Endothelial cell of hepatic sinusoid (primary cell): ENCODE data around the gene TMEM181.
"Not testable (repeated sequence)": the region's sequence is repeated elsewhere in the genome, so short reads cannot be mapped to it uniquely, and the experiment has no call there.

Experiments used
- in situ Hi-C: cut with HindIII; loops from 2 replicates; pipeline ENCODE4 v1.10.0; 2017; ENCODE audit warnings: low sequenced_read_pairs

The TMEM181 gene

DNA sequence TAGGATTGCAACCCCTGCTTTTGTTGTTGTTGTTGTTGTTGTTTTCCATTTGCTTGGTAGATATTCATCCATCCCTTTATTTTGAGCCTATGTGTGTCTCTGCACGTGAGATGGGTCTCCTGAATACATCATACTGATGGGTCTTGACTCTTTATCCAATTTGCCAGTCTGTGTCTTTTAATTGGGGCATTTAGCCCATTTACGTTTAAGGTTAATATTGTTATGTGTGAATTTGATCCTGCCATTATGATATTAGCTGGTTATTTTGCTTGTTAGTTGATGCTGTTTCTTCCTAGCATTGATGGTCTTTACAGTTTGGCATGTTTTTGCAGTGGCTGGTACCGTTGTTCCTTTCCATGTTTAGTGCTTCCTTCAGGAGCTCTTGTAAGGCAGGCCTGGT, 58.4 kb downstream of the TMEM181 start:
- in situ Hi-C loops, result not testable (repeated sequence)

DNA sequence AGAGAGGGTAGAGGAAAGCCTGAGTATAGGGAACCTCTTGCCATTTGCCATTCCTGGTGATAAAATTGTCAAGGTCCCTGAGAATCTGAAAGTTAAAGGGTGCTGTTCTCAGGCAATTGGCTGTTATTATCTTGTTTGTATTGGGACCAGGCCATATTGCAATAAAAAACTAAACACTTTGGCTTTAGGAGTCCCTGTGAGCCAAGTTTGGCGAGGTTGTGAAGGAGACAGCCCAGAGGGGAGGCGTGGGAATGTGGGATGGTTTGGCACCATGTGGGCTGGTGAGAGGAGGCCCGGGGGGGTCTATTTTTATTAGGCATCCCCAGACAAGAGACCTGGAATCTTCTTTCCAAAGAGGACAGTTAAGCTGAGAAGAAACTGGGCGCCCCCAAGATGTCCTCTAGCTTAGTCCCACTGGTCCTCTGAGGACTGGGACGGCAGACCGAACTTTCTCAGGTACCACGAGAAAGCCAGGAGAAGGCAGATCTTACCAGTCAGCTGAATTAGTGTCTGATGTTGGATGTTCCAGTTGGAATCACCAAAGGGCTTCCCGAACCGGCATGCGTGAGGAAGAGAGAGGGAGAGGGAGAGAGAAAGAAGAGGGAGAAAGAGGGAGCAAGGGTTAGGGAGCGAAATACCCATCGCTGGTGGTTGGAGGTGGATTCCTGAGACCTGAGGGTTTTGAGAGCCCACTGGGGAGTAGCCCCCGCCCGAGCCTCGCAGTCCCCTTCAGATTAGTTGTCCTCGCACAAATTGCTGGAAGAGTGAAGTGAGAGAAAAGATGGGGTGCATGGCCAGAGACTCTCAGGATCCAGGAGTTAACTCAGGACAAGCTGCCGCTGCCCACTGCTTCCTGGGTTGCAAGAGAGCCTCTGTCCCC, 60.3 kb downstream of the TMEM181 start:
- in situ Hi-C loops, result no loop called here

DNA sequence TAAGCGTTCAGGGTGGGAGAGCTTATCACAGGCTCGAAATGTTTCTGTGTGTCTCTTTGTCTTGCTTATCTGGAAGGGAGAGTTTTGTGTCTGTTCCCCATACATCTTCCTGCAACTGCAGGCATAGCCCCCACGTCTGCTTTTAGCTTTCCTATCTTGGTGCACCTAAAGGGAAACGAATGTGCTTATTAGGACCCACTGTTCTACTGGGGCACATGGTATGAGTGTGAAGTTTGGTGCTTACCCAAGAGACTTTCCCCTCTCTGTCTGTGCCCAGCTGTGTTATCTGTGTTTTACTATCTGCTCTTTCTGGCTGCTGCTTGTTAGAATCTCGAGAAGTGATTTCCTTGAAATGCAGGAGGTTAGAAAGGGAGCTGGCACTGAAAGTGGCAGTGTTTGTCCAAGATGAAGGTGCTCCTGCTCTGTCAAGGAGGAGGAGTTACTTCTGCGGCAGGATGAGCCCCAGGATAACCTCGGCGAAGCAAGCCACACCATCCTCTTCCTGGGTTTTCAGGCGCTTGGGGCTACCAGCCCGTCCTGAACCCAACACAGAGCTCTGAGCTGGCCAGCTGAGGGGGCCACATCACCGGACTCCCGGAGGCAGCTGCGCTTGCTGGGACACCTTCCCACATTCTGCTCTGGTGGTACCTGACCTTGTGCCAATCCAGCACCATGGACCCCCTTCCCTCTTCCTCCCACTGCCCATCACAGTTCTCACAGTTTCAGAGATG, 61.2 kb downstream of the TMEM181 start:
- in situ Hi-C loops, result no loop called here

DNA sequence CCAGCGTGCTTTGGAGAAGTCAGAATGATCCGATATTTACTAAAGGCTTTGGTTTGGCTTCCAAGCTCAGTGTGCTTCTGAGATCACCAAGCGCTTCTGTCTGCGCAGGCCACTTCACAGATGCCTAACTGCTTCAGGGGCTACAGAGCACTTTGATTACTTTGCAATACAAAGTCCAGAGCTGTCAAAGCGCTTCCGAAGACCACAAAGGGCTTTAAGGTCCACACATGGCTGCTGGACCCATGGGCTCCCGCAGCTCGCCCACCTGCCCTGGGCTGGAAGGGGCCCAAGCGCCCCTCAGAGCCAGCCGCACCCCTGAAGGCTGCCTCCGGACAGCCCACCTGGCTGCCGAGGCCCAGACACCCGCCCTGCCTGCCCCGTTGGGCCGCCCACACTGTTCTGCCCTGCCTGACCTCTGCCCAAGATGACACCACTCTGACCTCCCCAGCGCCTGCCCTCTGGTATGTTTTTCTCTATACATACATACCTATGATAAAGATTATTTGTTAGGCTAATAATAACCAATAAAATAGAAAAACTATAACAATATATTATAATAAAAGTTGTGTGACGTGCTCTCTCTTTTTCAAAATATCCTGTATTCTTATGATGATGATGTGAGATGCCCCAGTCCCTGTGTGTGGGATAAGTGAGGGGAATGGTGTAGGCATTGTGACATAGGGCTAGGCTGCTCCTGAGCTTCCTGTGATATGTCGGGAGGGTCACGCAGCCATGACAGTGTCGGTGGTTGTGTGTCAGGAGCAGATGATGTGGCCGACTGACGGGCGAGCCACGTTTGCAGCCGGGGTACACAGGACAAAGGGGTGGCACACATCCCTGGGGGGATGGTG, 62.0 kb downstream of the TMEM181 start:
- in situ Hi-C loops, result no loop called here

DNA sequence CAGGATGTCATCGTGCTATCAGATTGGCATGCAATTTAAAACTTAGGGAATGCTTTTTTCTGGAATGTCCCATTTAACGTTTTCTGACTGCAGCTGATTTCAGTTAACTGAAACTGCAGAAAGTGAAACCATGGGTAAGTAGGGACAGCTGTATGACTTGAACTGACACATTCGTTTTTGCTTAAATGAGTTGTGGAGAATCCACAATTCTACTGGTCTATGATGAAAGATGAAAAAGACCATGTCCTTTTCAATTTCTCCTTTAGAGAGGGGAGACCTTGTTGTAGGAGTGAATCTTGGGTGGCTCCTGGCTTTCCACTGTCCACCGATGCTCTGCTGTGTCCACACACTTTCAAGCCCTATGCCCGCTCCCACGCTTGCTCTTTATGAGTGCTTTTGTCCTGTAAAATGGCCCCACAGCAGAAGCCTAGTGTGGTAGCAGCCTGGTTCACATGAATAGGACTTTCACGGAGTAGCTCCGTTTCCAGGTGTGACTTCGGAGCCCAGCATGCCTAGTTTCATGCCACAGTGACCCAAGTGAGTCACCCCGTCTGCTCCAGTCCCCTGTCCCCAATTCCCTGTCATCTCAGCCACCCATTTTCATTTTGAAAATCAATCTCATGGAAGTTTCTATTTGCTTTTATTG, 62.8 kb downstream of the TMEM181 start:
- in situ Hi-C loops, result no loop called here

DNA sequence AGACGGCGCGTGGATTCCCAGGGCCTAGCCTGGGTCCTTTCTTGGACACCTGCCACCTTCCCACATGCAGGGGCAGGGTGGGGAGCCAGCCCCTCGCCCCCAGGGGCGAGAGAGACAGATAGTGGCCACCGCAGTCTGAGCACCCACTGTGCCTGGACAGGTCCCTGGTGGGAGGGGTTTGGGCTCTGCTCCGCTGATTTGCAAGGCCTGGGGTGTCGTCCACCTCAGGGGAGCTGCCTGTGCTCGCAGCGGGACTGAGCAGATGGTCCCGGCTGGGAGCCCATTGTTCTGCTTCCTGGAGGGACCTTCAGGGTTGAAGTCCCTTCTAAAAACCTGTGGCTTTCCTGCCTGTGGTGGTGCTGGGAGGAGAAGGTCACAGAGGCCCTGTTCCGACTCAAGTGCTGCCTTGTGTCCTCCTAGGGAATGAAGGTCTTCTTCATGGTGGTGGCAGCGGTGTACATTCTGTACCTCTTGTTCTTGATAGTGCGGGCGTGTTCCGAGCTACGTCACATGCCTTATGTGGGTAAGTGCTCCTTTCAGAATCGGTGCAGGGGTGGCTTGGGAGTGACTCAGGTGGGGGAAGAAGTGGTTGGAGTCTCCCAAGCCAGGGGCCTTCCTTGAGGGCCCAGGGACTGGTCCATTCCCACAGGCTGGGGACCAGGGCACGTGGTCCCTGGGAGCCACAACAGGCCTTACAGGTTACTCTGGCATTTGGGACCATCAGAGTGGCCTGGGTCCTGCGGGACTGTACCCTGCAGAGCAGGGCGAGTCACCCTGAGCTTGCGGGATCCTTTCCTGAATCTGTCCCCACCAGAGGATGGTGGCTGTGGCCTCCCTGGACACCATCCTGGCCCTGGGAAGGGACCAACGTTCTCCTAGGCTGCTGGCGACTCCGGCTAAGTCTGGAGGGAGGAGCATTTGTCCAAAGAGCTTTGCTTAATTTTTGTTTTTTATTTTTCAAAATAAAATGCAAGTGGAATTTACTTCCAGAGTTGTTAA, 65.1 kb downstream of the TMEM181 start:
- in situ Hi-C loops, result loop anchor here (5.0 kb wide), 1 partner anchor 67 kb away; no protein-coding TSS in a partner anchor

DNA sequence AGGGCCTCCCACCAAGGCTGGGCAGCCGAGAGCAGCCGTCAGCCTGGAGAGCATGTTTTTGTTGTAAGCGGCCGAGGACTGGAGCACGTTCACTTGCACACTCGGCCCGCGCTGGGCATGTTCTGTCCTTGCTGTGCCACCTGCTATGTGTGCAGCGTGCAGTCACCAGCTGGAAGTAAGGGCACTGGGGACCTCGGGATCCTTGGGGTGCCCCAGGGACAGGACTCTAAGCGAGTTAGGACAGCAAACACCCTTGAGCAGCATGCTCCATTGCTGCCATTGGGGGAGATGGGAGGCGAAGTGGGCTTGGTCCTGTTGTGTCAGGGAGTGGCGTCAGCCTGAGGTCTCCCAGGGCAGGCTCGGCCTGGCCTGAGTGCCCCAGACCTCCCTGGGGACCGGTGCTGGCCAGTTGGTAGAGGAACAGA, 66.0 kb downstream of the TMEM181 start:
- in situ Hi-C loops, result loop anchor here (5.0 kb wide), 1 partner anchor 66 kb away; no protein-coding TSS in a partner anchor

DNA sequence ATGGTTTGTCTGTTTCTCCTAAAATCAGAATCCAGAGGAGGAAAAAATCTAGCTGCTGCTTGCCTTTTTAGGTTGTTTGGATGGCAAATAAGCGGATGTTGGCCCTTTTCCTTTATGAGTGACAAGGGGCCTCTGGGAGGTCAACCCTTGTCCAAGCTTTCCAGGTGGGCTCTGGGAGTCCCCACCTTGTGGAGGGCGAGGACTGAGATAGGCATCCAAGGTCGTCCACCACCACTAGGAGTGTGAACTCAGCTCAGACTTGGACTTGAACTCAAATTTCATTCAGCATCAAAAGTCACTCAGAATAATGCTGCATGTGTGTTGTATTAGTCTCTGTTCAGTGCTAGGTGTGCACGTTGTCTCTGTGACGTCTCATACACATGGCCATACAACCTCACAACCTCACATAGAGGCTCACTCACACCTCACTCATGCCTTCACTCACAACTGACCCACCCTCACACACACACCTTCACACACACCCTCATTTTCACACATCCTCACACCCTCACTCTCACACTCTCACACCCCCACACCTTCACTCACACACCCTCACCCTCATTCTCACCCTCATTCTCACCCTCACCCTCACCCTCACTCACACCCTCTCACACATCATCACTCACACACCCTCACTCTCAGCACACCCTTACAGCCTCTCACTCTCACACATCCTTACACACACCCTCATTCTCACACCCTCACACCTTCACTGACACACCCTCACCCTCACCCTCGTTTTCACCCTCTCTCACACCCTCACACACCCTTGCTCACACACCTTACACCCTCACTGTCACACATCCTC, 66.7 kb downstream of the TMEM181 start:
- in situ Hi-C loops, result loop anchor here (5.0 kb wide), 1 partner anchor 66 kb away; no protein-coding TSS in a partner anchor

DNA sequence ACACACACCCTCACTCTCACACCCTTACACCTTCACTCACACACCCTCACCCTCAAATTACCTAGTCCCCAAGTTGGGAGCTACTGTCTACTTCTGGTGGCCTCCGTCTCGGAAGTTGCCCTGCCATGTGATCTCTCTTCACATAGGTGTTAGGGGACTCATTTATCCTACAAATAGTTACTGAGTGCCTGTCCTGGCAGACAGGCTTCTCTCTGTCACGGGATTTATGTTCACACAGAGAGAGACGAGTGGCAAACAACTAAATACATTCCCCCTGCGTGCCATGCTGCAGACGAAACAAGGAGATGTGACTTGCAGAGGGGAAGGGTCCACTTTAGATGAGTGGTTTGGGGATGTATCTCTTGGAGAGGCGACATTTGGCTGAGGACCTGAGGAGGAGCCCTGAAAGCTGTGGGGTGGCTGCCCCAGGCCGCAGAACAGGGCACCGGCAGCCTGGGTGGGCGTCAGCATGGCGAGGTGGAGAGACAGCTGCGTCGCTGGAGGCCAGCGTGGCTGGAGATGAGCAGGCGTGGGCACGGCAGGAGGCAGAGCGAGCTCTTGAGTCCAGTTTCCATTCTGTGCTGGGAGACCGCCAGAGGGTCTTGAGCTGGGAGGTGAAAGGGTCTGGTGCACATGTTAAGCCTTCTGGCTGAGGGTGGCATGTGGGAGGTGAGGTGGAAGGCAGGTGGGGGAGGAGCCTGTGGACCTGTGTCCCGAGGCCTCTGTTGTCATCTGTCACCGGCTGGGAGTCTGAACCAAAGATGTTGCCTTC, 67.5 kb downstream of the TMEM181 start:
- in situ Hi-C loops, result loop anchor here (5.0 kb wide), 1 partner anchor 65 kb away; no protein-coding TSS in a partner anchor

DNA sequence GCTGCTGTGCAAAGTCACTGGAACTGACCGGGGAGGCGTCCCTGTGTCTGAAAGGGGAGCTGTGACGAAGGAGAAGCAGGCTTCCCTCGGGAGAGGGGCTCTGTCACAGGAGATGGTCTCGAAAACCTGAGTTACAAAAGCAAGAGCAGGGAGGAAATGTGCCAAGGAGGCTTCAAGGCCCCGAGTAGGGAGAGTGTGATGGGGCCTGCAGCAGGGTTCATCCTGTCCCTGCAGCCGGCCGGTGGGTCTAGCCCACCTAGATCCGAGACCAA, 68.0 kb downstream of the TMEM181 start:
- in situ Hi-C loops, result loop anchor here (5.0 kb wide), 1 partner anchor 64 kb away; no protein-coding TSS in a partner anchor

DNA sequence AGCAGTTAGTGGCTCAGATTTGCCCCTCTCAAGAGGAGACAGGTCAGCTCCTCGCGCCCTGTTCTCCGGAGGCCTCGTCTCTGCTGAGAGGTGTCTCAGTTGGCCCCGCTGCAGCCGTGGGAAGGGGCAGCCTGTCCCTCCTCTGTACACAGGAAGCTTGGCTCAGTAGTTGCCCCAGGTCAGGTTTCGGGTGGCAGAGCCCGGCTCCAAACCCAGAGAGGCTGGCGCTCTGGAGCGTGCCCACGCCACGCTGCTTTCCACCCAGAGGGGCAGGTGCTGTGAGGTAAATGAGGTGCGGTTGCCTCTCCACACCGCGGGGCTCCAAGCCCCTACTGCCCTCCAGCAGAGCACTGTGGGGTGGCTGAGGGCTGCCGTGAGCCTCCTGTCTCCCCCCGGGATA, 68.7 kb downstream of the TMEM181 start:
- in situ Hi-C loops, result loop anchor here (5.0 kb wide), 1 partner anchor 64 kb away; no protein-coding TSS in a partner anchor

DNA sequence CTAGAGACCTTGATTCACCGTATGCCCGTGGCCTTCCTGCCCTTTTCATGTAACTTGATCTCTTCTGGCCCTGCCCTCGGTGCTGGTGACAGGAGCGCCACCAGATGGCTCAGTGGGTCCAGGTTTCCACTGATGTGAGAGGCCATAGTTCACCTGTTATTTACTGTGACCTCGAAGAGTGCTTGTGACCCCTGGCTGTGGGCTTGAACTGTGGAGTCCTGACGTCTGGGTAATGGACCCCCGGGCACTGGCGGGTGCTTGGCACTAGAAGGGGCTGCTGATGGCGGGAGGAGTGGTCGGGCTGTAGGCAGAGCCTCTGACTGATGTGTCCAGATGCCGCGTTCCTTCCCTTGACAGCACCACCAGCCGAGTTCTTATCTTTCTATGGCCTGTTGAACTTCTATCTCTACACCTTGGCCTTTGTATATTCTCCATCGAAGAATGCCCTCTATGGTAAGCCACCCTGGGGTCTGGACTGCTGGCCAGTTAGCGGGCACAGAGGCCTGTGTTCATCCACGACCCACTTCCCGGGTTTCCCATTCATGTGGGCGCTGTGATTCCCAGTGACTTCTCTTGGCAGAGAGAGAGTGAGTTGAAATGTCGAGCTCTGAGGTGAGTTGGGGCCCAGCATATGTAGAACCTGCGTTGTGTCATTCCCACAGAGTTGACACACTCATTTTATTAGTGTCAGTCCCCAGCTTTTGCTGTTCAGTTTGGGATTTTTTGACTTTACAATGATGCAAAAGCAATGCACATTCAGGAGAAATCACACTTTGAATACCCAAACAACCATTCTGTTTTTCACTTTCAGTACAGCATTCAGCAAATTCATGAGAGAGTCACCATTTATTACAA, 69.7 kb downstream of the TMEM181 start:
- in situ Hi-C loops, result loop anchor here (5.0 kb wide), 1 partner anchor 63 kb away; no protein-coding TSS in a partner anchor

DNA sequence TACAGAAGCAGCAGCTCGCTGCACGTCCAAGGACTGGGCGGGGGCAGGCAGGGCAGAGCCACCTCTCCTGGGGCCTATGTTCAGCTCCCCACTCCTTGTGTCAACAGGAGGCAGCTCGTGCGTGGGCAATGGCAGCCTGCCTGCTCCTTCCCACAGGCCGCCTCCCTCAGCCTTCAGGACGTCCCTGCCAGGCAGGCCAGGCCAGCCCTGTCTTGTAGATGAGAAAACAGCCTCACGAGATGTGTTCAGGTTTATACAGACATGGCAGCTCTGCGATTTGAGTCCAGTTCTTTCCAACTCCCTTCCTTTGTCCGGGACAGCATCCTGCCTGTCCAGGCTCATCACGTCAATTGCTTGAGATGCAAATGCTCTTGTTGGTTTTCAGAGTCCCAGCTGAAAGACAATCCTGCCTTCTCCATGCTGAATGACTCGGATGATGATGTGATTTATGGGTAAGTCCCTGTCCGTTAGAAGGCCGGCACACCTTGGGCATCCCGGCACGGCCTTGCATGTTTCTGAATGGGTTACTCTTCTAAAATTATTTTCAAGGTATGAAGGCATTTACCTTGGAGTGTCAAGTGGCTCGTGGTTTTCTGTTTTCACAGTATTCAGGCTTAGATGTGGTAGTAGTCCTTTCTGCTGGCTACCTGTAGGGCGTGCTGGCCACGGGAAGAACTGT, 71.2 kb downstream of the TMEM181 start:
- in situ Hi-C loops, result no loop called here

DNA sequence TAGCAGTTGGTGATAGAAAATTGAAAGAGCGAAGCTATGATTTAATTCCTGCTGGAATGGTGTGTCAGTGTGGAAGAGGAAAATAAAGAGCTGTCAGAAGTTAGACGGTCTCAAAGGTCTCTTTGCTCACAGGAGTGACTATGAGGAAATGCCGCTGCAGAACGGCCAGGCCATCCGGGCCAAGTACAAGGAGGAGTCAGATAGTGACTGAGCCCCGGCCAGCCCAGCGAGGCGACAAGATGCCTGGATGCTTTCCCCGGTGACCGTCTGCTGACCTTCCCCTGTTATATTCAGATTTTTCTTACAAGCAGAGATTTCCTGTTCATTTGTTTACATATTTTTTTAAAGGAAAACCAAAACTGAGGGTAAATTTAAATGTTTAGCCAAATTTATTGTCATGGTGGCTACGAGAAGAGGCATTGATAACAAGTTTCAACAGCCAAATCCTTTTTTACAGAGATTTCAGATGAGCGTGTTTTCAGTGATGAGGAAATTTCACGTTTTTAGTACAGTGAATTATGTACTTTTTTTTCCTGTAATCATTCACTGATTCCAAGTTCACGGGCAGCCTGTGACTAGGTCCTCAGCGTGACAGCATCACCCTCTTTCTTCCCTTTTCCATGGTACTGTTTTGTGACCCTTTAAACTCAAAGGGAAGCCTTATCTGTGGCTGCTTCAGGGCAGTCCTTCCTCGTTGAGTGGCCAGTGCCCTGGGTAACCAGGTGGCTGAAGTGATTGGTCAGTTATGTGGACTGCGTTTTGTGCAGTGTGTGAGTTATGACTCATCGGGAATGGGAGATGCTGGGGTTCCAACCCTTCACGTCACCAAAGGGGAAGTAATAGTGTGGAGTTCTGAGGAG, 72.0 kb downstream of the TMEM181 start:
- in situ Hi-C loops, result no loop called here

DNA sequence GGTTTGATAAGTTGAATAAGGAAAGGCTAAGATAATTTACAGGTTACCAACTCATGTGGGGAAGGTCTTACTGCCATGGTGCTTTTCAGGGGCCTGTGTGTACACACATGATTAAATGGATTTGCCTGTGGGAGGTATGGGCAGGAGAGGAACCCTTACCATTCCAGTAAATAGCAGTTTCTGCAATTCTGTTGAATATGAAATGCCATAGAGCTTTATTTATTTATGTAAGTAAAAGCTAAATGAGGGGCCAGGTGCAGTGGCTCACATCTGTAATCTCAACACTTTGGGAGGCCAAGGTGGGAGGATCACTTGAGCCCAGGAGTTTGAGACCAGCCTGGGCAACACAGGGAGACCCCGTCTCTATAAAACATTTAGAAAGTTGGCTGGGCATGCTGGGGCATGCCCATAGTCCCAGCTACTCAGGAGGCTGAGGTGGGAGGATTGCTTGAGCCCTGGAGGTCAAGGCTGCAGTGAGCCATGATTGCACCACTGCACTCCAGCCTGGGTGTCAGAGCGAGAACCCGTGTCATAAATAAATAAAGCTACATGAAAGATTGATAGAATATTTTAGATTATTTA, 72.7 kb downstream of the TMEM181 start:
- in situ Hi-C loops, result not testable (repeated sequence)
